Measurements from ENCODE around the gene TGFBI. TPM values are rescaled to one million over a fixed set of nuclear protein-coding genes. Genes with fewer than 3 reads are reported as not detected.
"Not testable (repeated sequence)": the region's sequence is repeated elsewhere in the genome, so short reads cannot be mapped to it uniquely, and the experiment has no call there.

TGFBI gene
- total RNA-seq, 1 experiment from 2014 or later: 3.2 TPM

DNA sequence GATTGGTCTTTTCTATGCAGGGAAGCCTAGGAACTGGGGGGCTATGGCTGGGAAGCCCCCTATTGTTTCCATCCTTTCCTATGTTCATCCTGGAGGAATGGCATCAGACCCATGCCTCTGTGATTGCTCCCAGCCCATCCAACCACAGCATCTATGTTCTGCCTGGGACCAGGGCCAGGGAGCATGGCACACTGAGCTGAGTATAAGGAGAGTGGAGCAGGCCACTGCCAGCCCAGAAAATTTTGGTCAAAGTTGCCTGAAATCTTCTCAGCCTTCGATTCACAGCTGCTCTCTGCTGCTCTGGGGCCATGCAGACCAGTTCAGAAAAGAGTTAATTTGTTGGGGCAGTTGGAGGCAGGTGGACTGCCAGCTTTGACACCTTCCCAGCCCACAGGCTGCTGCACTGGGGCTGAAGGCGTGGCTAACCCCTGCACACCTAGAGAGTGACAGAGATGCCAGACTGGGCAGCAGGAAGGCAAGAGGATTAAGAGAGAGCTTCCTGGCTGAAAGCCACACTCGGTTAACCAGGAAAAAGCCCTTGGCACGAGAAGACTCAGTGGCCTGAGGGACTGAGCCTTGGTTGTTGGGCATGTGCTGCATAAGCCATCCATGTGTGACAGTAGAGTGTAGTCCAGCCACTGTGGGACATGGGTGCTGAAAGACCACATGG is 12.1 kb downstream of the TGFBI start:
- no peaks in the 10 kb centered on the region for H3K36me3 ChIP-seq (replicated peaks; ENCODE audit: control insufficient read depth, insufficient read depth, low read length)
- DNase-seq: no peak
- no peaks in the 10 kb centered on the region for H3K27me3 ChIP-seq (ENCODE audit: control insufficient read depth, insufficient read depth, low read length)
- no peak overlapping the region for H3K4me3 ChIP-seq (ENCODE audit: insufficient read depth, low read depth, low read length)

DNA sequence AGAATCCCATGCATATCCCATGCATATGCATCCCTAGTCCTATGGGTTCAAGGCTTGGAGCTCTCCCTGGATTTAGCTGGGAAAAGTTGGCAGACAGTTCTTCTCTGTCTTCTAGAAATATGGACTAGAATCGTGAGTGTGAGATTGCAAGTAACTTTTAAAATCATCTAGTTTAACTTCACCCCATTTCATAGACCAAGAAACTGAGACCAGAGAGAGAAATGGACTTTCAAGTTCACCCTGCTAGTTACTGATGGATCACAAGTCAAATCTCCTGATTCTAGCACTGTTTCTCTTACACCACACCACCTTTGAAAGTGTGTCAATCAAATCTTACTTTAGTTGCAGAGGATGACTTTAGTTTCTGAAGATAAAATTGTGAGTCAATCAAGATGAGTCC is 13.4 kb downstream of the TGFBI start:
- no peaks in the 10 kb centered on the region for H3K27me3 ChIP-seq (ENCODE audit: control insufficient read depth, insufficient read depth, low read length)
- no peaks in the 10 kb centered on the region for H3K36me3 ChIP-seq (replicated peaks; ENCODE audit: control insufficient read depth, insufficient read depth, low read length)
- DNase-seq: no peak
- H3K4me3 ChIP-seq (ENCODE audit: insufficient read depth, low read depth, low read length): no peak overlapping the region

DNA sequence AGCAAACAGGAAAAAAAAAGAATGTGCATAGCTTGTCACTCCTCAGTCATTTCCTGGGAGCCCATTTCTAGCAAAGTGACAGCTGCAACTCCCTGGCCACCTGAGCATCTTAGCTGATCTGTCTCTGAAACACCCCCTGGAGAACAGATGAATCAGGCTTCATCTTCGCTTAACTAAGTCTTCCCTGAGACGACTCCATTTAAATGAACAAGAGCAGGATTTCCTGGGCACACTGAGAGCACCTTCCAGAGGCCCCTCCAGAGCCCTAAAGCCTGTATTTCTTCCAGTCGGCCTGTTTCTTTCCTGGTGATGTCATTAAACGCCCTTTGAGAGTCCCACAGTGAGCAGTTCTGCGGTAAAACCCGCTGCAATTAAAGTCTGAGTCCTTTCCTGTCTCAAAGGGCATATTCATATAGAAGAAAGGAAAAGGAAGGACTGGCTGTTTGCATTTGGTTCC is 13.9 kb downstream of the TGFBI start:
- Histone ChIP-seq H3K27me3 (ENCODE audit: control insufficient read depth, insufficient read depth, low read length) (no peaks in the 10 kb centered on the region), H3K36me3 (replicated peaks; ENCODE audit: control insufficient read depth, insufficient read depth, low read length) (no peaks in the 10 kb centered on the region), H3K4me3 (ENCODE audit: insufficient read depth, low read depth, low read length) (no peak overlapping the region)
- no peak for DNase-seq

DNA sequence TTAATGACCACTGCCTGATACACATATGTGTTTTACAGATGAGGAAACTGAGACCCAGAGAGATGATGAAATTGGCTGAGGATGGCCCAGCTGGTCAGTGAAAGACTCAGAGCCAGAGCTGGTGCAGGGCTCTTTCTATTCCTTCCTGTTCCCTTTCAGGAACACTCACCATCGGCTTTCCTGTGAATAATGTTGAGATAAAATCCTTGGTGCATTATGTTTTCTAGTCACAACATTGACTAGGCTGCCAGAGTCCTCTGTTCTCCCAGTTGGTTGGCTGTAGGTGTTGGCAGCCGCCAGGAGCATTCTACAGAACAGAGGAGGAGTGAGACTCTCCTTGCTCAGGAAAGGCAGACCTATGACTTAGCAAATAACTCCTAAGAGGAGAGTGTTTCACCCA is 14.8 kb downstream of the TGFBI start:
- H3K4me3 ChIP-seq (ENCODE audit: insufficient read depth, low read depth, low read length): no peak overlapping the region
- H3K36me3 ChIP-seq (replicated peaks; ENCODE audit: control insufficient read depth, insufficient read depth, low read length): no peaks in the 10 kb centered on the region
- no peaks in the 10 kb centered on the region for H3K27me3 ChIP-seq (ENCODE audit: control insufficient read depth, insufficient read depth, low read length)
- no peak for DNase-seq

DNA sequence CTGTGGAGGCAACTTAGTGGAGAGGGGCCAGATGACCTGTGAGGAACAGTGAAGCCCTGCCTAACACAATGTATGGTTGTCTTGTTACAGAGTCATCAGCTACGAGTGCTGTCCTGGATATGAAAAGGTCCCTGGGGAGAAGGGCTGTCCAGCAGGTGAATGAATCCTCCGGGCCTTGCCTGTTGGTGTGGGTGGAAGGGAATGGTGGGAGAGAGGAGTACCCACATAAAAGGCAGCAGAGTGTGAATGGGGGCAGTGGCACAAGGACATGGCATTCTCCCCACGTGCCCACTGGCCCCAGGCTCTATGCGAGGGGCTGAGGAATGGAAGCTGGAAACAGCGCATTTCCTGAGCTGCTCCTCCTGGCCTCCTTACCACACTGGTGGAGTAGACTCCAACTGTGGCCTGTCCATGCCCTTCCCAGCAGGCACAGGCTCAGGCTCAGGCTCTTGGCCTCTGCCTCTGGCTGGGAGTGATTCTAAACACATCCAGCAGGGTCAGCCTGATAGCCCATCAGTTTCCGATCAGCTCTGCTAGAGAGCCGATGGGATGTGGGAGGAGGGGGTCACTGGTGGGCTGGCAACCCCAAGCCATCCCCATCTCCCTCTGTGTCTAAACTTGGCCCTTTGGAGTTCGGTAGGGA is 15.3 kb downstream of the TGFBI start:
- no peaks in the 10 kb centered on the region for H3K36me3 ChIP-seq (replicated peaks; ENCODE audit: control insufficient read depth, insufficient read depth, low read length)

DNA sequence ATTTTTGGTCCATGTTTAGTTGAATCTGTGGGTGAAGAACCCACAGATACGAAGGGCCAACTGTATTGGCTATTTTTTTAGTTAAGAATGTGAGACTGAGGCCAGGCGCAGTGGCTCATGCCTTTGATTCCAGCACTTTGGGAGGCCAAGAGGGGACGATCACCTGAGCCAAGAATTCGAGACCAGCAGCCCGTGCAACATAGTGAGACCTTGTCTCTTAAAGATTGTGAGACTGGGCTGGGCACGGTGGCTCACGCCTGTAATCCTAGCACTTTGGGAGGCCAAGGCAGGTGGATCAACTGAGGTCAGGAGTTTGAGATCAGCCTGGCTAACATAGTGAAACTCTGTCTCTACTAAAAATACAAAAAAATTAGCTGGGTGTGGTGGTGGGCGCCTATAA is 16.2 kb downstream of the TGFBI start:
- not testable (repeated sequence) for H3K4me3 ChIP-seq (ENCODE audit: insufficient read depth, low read depth, low read length); DNase-seq; H3K36me3 ChIP-seq (replicated peaks; ENCODE audit: control insufficient read depth, insufficient read depth, low read length); H3K27me3 ChIP-seq (ENCODE audit: control insufficient read depth, insufficient read depth, low read length)

More for the DNA sequence above, 15.3 kb downstream of the TGFBI start:
- Histone ChIP-seq H3K4me3 (ENCODE audit: insufficient read depth, low read depth, low read length) (no peak overlapping the region), H3K27me3 (ENCODE audit: control insufficient read depth, insufficient read depth, low read length) (no peaks in the 10 kb centered on the region)
- no peak for DNase-seq

DNA sequence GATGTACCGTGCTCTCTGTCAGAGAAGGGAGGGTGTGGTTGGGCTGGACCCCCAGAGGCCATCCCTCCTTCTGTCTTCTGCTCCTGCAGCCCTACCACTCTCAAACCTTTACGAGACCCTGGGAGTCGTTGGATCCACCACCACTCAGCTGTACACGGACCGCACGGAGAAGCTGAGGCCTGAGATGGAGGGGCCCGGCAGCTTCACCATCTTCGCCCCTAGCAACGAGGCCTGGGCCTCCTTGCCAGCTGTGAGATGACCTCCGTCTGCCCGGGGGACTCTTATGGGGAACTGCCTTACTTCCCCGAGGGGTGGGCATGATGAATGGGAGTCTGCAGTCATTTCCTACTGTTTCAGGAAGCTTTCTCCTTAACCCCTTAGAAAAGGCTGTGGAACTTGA is 17.5 kb downstream of the TGFBI start:
- Histone ChIP-seq H3K27me3 (ENCODE audit: control insufficient read depth, insufficient read depth, low read length) (no peaks in the 10 kb centered on the region), H3K36me3 (replicated peaks; ENCODE audit: control insufficient read depth, insufficient read depth, low read length) (no peaks in the 10 kb centered on the region), H3K4me3 (ENCODE audit: insufficient read depth, low read depth, low read length) (no peak overlapping the region)
- no peak for DNase-seq

DNA sequence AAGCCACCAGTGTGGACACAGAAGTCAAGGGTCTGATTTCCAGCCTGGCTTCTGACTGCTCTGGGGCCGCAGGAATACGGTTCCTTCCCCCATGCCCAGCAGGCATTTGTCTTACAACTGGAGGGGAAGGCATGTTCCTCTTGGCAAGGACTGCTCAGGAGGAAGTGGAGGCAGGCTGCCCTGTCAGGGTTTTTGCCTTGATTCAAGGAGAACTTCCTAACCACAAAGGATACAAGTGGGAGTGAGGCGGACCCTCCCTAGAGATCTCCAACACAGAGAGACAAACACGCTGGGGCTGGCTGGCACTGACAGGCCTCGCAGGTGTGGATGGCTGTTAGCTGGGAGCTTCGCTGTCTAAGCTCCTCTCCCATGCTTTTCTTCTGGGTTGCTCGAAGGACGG is 19.1 kb downstream of the TGFBI start:
- no peak for DNase-seq
- Histone ChIP-seq H3K27me3 (ENCODE audit: control insufficient read depth, insufficient read depth, low read length) (no peaks in the 10 kb centered on the region; the same call in 1 of the 2 replicates), H3K36me3 (replicated peaks; ENCODE audit: control insufficient read depth, insufficient read depth, low read length) (no peaks in the 10 kb centered on the region), H3K4me3 (ENCODE audit: insufficient read depth, low read depth, low read length) (no peak overlapping the region)

DNA sequence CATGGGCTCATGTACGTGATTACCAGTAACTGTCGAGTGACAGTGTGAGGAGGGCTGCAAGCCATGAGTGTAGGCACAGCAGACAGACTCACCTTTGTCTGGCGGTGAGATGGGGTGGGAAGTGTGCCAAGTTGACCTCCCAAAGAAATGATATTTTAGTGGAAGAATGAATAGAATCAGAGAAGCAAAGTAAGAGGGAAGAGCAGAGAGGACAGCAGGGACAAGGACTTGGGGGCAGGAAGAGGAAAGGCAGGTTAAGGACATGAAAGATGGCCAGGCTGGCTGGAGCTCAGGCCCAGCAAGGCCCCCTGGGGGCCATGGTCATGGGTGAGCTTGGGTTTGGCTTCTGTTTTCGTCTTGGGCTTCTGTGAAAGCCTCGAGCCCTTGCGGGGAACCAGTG is 20.2 kb downstream of the TGFBI start:
- H3K27me3 ChIP-seq (ENCODE audit: control insufficient read depth, insufficient read depth, low read length): no peaks in the 10 kb centered on the region; the same call in 1 of the 2 replicates
- no peak overlapping the region for H3K4me3 ChIP-seq (ENCODE audit: insufficient read depth, low read depth, low read length)
- no peaks in the 10 kb centered on the region for H3K36me3 ChIP-seq (replicated peaks; ENCODE audit: control insufficient read depth, insufficient read depth, low read length)
- DNase-seq: no peak

DNA sequence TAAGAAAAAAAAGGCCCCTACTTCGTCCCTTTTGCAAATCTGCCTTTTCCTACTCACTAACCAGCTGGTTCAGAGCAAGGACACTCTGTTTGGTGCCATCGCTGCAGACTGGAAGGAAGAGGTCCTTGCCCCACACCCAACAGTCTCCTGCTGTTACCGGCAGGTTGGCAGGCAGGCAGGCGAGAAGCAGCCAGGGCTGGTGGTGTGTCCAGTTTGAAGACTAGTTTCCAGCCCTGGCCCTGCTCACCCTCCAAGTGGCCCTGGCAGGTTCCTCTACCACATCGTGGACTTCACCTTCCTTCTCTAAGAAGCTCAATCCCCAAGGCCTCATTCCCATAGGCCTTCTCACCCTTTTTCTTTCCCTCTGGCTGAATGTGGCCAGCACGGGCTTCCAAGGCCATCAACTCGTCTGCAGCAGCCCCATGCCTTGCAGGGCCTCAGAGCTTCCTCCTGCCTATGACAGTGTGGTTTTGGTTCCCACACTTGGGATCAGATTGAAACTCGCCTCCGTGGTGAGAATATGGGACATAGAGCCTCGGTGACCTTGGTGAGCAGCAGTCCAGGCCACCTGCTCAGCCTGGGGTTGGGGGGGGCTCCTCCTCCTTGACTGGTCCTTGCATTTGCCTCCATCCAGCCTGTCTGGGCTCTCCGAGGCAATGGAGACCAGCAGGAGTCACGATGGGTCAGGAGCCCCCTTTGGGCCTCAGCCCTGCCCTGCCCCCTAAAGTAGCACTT is 22.9 kb downstream of the TGFBI start:
- no peaks in the 10 kb centered on the region for H3K36me3 ChIP-seq (replicated peaks; ENCODE audit: control insufficient read depth, insufficient read depth, low read length)
- no peak for DNase-seq
- peaks cover 2% of the 10 kb centered on the region; the same call in 1 of the 2 replicates for H3K27me3 ChIP-seq (ENCODE audit: control insufficient read depth, insufficient read depth, low read length)
- no peak overlapping the region for H3K4me3 ChIP-seq (ENCODE audit: insufficient read depth, low read depth, low read length)

DNA sequence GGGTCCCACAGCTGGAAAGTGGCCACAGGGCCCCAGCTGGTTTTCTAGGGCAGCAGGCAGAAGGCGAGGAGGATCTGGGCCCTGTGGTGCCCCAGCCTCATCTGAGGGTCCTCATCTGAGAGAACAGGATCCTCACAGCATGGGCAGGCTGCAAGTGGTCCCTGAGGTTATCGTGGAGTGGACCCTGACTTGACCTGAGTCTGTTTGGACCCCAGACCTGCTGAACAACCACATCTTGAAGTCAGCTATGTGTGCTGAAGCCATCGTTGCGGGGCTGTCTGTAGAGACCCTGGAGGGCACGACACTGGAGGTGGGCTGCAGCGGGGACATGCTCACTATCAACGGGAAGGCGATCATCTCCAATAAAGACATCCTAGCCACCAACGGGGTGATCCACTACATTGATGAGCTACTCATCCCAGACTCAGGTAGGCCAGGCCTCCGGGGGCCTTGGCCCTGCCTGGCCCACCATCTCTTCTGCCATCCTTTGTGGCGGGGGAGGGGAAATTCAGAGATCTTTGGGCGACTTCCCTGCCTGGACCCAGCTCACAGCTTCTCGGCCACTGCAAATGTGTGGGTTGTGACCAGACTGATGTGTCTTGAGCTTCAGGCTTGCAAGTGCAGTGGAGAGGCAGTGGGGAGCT is 24.0 kb downstream of the TGFBI start:
- Histone ChIP-seq H3K36me3 (replicated peaks; ENCODE audit: control insufficient read depth, insufficient read depth, low read length) (no peaks in the 10 kb centered on the region), H3K4me3 (ENCODE audit: insufficient read depth, low read depth, low read length) (no peak overlapping the region), H3K27me3 (ENCODE audit: control insufficient read depth, insufficient read depth, low read length) (peaks cover 2% of the 10 kb centered on the region; the same call in 1 of the 2 replicates)
- no peak for DNase-seq

DNA sequence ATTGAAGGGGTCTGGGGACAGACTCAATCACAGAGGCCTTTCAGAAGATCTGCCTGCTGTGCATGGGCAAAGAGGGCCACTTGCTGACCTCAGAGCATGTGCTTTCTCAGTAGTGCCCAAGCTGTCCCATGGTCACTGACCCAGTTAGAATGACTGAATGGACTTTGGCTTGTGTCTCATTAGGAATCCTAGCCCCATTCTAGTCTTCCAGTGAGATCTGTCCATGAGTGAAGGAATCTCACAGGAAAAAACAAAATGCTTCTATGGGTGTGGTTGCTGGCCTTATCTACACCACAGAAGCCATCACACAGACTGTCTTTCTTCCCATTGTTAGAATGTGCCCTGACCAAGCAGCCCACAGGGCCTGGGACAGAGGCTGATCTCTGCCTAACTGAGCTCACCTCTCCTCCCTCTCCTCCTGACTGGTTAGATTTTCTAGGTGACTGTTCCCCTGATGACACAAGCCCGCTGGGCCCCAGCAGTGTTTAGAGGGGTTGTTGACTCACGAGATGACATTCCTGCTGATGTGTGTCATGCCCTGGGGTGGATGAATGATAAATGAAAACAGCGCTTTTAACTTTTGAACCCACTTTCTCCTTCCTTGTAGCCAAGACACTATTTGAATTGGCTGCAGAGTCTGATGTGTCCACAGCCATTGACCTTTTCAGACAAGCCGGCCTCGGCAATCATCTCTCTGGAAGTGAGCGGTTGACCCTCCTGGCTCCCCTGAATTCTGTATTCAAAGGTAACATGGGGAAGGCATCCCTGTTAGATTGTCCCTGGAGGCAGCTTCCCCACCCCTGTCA is 24.8 kb downstream of the TGFBI start:
- no peak for DNase-seq
- no peaks in the 10 kb centered on the region for H3K36me3 ChIP-seq (replicated peaks; ENCODE audit: control insufficient read depth, insufficient read depth, low read length)
- H3K4me3 ChIP-seq (ENCODE audit: insufficient read depth, low read depth, low read length): no peak overlapping the region
- H3K27me3 ChIP-seq (ENCODE audit: control insufficient read depth, insufficient read depth, low read length): peaks cover 2% of the 10 kb centered on the region; the same call in 1 of the 2 replicates

DNA sequence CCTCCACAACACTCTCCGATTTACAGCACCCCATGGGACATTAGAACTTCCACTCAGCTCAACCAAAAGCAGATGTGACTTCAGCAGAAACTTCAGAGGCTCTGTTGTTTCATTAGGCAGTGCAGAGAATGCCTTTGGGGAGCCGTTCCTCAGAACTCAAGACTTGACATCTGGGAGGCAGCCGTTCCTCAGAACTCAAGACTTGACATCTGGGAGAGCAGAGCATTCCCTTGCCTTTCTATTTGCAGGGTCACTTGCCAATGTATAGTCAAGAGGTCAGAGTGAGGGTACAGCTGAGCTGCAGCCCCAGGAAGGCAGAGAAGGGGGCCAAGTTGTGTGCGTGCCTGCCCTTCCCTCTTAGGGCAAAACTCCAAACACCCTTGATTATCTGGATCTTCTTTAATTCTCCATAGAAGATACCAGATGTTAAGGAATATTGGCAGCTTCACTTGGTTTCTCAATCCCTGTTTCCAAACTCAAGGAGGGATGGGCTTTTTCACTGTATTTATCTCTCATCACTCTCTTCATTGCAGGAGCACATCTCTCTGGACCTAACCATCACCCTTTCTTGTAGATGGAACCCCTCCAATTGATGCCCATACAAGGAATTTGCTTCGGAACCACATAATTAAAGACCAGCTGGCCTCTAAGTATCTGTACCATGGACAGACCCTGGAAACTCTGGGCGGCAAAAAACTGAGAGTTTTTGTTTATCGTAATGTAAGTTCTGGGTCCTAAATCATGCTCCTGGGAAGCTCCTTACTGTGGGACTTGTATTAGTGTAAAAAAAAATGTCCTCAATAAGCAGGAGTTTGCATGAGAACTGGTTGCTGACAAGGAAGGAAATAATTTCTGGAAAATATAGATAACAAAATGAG is 25.6 kb downstream of the TGFBI start:
- no peak for DNase-seq
- Histone ChIP-seq H3K4me3 (ENCODE audit: insufficient read depth, low read depth, low read length) (no peak overlapping the region), H3K36me3 (replicated peaks; ENCODE audit: control insufficient read depth, insufficient read depth, low read length) (no peaks in the 10 kb centered on the region), H3K27me3 (ENCODE audit: control insufficient read depth, insufficient read depth, low read length) (peaks cover 2% of the 10 kb centered on the region; the same call in 1 of the 2 replicates)
